Activated CD8-positive, alpha-beta memory T cell treated with anti-CD3 and anti-CD28 coated beads, Interleukin-2, amount 50 U/mL, for 24 hours (primary cell): Measurements from ENCODE around the gene CCHCR1.

Source experiments
- DNase-seq: peaks from one replicate; pipeline ENCODE4 v3.0.0-alpha.2; 2020; ENCODE audit errors: extremely low read depth

Gene CCHCR1

DNA sequence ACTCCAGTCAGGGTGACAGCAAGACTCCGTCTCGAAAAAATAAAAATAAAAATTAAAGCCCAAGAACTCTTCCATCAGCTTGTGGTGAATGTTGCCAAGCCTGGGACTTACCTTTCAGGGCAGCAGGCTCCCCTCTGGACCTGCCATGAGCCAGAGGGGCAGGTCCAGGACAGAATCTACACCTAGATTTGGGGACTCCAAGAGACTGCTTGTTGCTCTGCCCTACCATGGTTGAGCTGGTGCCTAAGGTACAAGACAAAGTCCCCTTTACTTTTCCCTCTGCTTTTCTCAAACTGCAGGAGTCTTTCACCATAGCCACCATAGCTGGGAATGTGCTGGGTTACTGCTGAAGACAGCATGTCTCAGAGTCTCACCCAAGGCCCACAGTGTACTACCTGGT is 54.5 kb downstream of the CCHCR1 start:
- DNase-seq, result no peak

- DNase-seq, result no peak
These were observed 59.1 kb downstream of the CCHCR1 start for GRCh38 chr6:31098449-31098938.

DNA sequence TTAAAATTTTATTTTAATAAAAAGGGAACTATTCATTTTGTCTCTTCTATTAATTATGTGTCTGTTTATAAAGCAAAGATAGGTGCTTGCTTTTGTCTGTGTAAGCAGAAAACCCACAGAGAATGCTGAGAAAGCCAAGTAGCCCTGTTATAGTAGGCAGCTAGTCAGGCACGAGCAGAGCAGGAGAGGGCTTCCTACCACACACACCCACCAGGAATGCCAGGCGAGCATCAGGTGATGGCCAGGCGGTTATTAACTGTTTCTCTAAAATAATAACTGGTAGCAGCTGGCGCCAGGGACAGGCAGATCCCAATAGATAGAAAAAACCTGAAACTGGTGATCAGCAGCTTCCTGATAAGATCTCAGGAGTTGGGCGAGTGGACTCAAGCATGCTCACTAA is 60.9 kb downstream of the CCHCR1 start:
- DNase-seq, result no peak

GRCh38 chr6:31096215-31096614 is 61.4 kb downstream of the CCHCR1 start:
- no peak for DNase-seq

GRCh38 chr6:31094389-31094881 is 63.2 kb downstream of the CCHCR1 start:
- DNase-seq, result no peak

DNA sequence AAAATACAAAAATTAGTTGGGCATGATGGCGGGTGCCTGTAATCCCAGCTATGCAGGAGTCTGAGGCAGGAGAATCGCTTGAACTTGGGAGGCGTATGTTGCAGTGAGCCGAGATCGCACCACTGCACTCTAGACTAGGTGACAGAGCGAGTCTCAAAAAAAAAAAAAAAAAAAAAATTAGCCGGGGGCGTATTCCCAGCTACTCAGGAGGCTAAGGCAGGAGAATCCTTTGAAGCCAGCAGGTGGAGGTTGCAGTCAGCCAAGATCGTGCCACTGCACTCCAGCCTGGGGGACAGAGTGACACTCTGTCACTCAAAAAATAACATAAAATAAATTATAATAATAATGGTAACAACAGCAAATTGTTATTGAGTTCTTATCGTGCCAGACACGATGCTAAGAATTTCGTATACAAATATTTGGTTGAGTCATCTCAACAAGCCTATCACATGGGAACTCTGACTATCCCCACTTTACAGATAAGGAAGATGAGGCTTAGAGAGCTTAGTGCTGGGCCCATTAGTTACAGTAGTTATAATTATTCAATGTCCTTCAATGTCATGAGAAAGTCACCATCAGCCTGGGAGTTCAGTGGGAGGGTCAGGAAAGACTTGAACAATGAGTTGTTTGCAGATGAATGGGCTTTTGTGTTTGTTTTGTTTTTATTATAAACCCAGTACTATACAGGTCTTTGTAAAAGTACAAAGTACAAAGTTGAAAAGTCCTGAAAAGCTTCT is 64.7 kb downstream of the CCHCR1 start:
- DNase-seq, result no peak
